GM21423 (cell line): Measurements from ENCODE around the gene NADK2.
A peak's percentile ranks its signal among the peaks of the same experiment; 100 is the strongest.

Experiments used
- ATAC-seq: cut with Tn5 transposase; IDR thresholded peaks from one replicate; pipeline ENCODE4 v1.9.1; 2021; ENCODE audit warnings: mild to moderate bottlenecking, moderate library complexity; ENCODE audit not compliant: unreplicated experiment

Gene NADK2

DNA sequence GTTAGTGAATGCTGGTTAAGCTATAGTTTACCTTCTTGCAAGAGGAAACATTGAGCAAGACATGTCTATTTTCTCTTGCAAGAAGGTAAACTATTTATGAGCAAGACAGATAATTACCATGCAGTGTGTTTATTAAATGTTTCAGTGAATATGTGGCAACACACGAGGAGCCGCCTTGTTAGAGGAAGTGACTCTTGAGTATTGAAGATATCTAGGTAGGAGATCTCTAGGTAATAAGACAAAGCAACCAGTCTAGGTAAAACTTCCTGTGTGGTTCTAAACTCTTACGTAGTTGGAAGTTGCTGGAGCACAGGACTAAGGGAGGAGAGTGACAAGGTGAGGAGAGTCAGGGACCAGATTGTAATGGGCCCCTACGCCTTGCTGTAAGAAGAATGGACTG, 73.0 kb downstream of the NADK2 start:
- ATAC-seq: no peak

DNA sequence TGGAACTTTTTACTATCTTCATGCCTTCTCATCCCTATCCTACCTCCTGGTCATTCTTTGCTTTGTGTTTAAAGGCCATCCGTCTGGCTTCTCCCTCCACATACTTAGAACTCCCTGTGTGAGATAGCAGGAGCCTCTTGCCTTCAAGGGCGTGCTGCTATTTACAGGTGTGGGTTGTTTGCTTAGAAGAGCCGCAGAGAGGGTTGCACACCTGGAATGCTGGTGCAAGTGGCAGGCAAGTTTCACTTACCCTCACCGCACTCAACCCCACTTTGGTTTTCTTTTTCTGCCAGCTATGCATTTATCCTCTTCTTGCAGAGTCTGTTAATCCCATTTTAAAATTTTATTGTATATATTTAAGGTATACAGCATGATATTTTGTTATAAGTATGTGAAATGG, 77.3 kb downstream of the NADK2 start:
- no peak for ATAC-seq

DNA sequence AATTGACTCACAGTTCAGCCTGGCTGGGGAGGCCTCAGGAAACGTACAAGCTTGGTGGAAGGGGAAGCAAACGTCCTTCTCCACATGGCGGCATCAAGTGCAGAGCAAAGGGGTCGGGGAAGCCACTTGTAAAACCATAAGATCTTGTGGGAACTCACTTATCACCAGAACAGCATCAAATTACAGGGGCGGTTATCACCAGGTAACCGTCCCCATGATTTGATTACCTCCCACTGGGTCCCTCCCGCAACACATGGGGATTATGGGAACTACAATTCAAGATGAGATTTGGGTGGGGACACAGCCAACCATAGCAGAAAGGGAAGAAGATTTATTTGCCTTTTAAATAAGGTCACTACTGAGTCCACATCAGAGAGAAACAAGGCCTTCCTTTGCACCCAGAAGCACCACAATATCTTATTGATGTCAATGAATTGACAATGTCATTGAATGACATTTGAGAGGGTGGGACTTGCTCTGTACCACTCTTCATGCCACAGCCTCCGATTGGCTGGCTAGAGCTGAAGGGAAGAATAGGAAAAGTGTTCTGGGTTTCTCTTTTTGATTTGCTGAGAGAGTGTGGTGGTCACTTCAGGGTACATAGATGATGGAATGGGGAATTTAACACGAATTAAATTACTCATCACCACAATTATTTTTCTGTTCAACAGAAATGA, 78.8 kb downstream of the NADK2 start:
- no peak for ATAC-seq

DNA sequence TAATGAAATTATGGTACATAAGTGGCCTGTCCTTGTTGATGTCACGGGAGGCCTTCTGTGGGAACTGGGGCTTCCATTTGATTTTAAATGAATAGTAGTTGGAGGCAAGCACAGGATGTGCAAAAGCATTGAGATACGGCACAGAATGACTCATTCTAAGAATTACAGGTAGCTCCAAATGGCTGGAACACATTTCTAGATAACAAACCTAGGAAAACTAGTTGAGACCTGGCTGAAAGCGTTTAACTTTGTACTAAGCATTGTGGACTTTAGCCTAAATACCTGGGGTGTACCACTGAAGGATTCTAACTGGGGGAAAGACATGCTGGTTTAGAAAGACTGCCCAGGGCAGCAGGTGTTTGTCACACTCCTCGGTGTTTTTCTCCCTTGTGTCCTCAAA, 80.4 kb downstream of the NADK2 start:
- ATAC-seq: no peak

DNA sequence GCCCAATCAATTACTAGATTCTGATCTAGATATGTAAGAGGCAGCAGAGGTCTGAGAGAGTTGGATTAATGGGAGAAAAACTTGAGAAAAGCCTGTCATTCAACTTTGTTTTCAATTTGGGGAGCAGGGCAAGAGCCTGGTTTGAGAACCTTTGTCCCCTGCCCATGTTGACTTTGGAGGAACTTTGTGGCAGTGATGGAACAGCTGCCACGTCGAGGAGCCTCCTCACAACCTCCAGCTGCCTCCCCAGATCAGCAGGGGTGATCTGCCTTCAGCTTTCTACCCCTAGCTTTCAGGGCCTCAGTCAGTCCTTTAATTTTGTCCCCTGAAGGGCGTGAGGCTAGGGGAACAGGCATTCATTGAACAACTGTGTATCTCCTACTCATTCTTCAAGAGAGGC, 81.1 kb downstream of the NADK2 start:
- no peak for ATAC-seq

DNA sequence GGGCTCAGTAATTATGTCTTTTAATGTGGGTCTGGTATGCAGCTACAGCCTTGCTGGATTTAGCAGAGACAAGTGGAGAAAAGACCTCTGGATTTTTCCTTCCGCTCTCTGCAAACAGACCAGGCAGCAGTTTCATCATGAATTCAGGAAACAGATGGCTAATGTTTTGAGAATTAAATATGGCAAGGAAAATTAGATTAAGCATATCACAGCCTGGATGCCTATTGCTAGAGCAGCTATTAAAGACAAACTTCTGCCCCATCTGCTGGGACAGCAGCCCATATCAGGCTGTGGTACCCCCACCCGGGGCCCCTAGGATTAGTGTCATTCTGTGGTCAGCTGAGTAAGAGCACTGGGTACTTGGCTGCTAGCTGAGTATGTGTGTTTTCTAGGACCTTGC, 83.6 kb downstream of the NADK2 start:
- ATAC-seq: no peak

DNA sequence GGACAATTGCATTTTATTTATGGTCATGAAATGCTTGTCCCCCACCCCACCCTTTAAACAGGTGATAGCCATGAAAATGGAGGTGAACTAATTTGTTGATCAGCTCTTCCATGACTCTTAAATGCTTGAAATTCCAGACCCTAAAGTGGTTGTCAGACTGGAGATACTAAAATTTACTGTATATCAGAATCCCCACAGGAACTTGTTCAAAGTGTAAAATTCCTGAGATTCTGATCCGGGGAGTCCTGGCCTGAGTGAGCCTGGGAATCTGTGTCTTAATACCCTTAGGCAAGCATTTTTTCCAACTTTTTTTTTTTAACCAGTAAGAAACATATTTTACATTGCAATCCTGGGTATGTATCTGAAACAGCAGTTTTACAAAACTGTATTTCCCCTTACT, 85.1 kb downstream of the NADK2 start:
- ATAC-seq: no peak

DNA sequence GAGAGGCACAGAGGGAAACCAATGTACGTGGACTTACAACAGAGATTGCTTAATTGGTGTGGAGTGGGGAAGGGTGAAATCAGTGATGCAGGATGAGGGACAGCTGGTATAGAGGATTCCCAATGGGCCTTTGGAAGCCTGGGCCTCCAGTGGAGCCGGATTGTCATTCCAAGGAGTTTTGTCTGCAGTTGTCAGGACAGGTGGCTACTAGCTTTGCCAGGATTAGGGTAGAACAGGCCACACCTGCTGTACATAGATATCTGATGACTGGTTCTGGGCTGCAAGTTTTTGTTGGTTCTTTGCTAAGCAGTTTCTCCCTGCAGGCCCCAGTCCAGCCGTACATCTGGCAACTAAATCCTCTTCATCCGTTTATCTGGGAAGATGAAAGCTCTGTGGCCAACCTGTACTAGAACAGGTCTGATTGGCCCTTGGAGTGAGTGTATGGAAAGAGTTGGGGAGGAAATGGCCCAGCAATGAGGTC, 85.6 kb downstream of the NADK2 start:
- no peak for ATAC-seq

DNA sequence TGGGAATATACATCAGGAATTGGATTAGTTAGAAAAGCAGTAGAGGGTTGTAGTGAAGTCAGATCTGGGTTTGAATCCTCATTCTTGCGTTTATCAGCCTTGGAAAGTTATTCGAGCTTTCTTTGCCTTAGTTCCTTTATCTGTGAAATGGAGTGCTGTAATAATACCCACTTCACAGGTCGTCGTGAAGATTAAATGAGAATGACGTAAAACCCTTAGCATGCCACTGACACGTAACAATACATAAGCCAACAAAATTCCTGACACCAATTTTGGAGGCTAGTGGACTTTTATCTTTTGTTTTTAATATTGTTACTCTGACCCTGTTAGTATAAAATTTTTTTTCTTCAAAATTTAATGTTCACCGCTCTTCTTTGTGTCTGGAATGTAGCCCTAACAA, 86.4 kb downstream of the NADK2 start:
- no peak for ATAC-seq

DNA sequence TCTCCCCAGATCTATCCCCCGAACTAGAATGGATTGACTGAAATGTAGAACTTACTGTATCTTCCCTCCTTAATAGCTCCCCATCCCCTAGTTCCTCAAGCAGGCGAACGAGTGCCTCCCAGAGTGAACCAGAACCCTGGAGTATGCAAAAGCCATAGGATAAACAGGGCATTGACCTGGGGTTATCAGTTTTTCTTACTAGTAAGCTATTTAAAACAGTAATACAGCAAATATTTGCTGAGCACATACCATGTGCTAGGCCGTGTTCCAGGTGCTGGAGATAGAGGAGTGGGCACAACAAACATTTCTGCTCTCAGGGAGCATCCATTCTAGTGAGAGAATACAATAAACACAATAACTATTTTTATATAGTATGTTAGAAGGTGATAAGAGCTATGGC, 88.0 kb downstream of the NADK2 start:
- ATAC-seq: no peak

DNA sequence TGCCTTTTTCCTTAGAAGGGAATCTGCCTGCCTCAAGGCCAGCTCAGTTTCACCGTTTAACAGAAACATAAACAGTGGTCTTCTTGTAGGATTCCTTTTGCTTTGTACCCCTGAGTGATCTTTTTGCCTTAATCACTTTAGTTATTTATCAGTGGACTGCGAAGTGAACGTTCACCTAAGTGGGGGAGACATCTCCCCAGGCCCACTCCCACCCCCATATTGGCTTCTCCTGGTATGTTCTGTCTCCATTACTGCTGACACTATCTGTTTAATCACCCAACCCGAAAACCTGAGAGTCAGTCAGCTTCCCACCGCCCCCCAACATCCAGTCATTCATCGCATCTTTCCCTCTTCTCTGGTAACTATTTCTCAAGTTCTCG, 88.4 kb downstream of the NADK2 start:
- ATAC-seq: no peak

DNA sequence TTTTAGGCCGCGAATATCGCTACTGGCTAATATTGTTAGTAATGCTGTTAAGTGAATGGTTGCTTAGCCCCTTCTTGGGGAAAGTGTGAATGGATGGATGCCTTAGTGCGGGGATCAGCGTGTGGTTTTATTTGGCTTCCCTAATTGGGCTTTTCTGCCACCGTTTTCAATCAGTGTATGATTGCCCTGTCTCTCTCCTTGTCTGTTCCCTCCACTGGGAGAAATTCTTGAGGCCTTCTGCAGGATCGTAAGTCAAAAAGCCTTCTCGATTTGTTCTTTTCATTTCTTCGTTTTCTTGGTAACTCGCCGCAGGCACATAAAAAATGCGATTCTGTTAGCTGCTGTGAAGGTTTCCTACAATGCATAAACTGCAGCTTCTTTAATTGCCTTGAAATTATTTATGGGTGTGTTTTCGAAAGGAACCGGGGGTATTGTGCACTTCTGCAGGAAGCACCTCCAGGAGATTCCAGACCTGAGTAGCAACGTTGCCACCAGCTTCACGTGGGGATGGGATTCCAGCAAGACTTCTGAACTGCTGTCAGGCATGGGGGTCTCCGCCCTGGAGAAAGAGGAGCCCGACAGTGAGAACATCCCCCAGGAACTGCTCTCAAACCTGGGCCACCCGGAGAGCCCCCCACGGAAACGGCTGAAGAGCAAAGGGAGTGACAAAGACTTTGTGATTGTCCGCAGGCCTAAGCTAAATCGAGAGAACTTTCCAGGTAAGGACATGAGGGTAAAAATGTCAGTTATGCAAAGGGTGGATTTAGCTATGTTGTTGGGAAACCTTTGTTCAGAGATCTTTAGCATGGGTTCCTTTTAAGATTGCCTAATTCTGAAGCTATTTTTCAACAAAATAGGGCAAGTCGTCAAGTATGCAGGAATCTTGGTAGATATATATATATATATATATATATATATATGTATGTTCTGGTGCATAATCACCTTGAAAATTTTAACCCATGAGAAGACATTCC, 89.1 kb downstream of the NADK2 start:
- no peak for ATAC-seq

DNA sequence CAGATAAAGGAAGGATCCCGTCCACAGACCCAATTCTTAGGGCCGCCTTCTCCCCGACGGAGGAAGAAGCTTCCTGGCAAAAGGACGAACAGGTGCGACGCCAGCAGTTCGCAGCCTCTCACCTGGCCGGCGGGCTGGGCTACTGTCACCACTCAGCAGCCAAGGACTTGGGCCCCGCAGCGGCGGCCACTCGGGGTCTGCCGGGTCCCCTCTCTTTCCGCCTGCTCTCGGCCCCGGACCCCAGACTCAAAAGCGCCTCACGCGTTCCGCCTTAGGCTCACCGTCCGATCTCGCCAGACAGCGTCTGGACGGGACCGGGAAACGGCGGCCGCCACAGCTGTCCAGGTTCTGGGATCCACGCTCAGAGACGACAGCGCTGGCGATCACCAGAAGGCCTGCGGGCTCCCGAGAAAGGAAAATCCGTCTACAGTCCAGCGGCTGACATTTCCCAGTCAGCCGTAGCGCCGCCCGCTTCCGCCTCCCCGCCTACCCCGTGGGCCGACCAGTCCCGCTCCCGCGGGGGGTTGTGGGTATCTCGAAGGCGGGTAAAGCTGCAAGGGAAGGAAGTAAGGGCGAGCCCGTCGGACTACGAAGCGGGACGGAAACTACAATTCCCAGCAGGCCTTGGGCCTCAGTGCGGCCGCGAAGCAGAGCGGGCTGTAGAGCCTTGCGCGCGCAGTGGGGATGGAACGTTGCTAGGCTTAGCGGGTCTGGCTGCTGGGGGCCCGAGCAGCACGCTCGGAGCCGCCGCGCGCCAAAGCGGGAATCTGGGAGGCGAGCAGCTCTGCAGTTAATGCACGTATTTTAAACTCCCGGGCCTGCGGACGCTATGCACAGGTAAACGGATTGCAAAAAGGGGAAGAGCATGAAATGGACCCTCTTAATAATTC, 90.0 kb downstream of the NADK2 start, which contains the start of the genes LMBRD2 and SKP2:
Gene LMBRD2 (minus strand): TSS at position 454 of the 890 bp plus-strand sequence. CDS start 8,538 bp downstream, outside the sequence.
Gene SKP2 (plus strand): TSS at position 678 of the 890 bp plus-strand sequence. CDS start 152 bp downstream, at position 830.
- ATAC-seq: peak; percentile 98

DNA sequence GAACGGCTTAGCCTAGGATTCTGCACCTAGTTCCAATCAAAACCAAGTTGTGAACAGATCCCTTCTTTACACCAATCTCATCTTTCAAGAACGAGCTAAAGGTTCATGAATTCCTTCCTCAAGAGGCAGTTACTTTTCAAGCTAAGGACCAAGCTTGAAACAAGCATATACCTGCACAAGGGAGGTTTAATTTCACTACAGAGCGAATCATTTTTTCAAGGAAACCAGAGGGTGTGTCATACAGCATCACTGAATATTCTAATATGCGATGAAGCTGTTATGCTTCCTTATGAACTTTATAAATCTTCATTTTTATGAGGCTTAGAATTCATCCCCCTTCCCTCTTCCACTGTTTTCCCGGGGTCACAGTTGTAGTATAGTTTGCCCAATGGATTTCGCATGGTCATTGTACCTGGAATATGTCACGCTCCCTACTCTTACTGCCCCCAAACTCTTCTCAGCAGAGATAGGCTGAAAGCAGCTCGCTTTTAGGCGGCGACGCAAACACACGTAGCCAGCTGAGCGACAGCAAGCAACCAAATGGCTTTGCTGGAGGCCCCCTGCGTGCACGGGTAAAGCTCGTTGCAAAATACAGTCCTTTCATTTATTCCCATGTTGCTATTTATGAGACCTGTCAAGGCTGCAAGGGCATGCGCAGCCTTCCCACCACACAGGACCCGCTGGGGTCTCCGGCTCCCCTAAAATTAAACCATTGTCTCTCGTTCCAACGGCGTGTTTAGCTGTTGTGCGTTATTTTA, 90.9 kb downstream of the NADK2 start:
- ATAC-seq: peak; percentile 34

DNA sequence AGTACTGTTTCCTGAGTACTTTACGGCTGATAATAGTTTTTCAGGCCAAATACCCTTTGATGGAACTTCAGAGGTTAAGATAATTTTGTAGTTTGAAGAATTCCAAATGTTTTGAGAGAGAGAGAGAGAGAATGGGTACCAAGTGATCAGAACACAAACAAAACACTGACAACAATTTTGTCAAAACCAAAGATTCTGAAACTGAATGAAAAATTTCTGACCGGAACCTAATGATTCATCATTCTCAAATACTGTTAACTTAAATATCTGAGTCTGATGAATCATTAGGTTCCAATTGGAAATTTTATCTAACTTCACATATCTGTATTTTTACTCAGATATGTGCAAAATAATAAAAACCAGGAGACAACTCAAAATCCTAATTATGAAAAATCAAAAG, 94.0 kb downstream of the NADK2 start:
- ATAC-seq: no peak

DNA sequence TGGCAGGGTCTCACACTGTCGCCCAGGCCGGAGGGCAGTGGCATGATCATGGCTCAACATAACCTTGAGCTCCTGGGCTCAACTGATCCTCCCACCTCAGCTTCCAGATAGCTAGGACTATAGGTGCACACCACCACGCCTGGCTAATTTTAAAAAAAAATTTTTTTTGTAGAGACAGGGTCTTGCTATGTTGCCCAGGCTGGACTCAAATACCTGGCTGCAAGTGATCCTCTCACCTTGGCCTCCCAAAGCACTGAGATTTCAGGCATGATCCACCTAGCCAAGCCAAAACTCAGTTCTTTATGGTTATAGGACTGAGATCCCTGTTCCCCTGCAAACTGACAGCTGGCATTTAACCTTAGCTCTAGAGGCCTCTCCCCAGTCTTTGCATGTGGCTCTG, 95.3 kb downstream of the NADK2 start:
- ATAC-seq: no peak

DNA sequence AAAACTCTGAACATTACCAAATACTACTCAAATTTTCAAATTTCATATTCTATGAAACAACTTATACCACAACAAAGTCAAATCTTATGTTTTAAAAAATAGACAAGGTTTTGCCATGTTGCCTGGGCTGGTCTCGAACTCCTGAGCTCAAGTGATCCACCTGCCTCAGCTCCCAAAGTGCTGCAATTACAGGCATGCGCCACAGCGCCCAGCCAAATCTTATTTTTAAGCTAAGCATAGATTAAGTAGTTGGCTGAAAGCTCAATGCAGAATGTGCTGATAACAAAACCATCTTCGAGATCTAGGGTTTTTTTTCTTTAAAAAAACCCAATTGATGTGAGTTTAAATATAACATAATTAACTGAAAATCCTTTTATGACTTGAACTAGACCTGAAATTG, 96.4 kb downstream of the NADK2 start:
- ATAC-seq: no peak
